Astrocyte (in vitro differentiated cells and primary cell): ENCODE measurements around the gene EXOG. TPM values are rescaled to one million over a fixed set of nuclear protein-coding genes. Genes with fewer than 3 reads are reported as not detected.

Experiments
- DNase-seq: peaks from one replicate; pipeline ENCODE4 v3.0.0-alpha.2; 2010; ENCODE audit warnings: low read depth
- FAIRE-seq: peaks from 2 replicates; lab custom pipeline; 2011; peaks lifted over from hg19 to GRCh38; lab: Jason Lieb, UNC
- H2AFZ ChIP-seq: 2 replicates; pipeline ENCODE4 v1.6.0; 2012; ENCODE audit warnings: low read depth, low read length, inconsistent platforms
- H3K27ac ChIP-seq: 2 replicates; pipeline ENCODE4 v1.5.1; 2011; ENCODE audit warnings: low read depth, low read length, inconsistent platforms
- H3K27me3 ChIP-seq: 2 replicates; pipeline ENCODE4 v1.6.0; 2011; ENCODE audit warnings: low read length, inconsistent platforms; ENCODE audit not compliant: insufficient read depth
- H3K36me3 ChIP-seq: 2 replicates; pipeline ENCODE4 v1.5.1; 2011; ENCODE audit warnings: low read length, inconsistent platforms; ENCODE audit not compliant: insufficient read depth
- H3K4me1 ChIP-seq: 2 replicates; pipeline ENCODE4 v1.5.1; 2011; ENCODE audit warnings: low read length, inconsistent platforms; ENCODE audit not compliant: insufficient read depth
- H3K4me2 ChIP-seq: 2 replicates; pipeline ENCODE4 v1.6.0; 2012; ENCODE audit warnings: low read length, inconsistent platforms
- H3K4me3 ChIP-seq: 2 replicates; pipeline ENCODE4 v1.5.1; 2011; ENCODE audit warnings: low read depth, mild to moderate bottlenecking, low read length, inconsistent platforms; ENCODE audit not compliant: insufficient read depth
- H3K79me2 ChIP-seq: 2 replicates; pipeline ENCODE4 v1.6.0; 2012; ENCODE audit warnings: mild to moderate bottlenecking, low read length, inconsistent platforms; ENCODE audit not compliant: insufficient read depth
- H3K9ac ChIP-seq: 2 replicates; pipeline ENCODE4 v1.6.0; 2012; ENCODE audit warnings: mild to moderate bottlenecking, low read length, inconsistent platforms
- H3K9me3 ChIP-seq: 2 replicates; pipeline ENCODE4 v1.5.1; 2012; ENCODE audit warnings: low read depth, mild to moderate bottlenecking, low read length, inconsistent platforms; ENCODE audit not compliant: insufficient read depth
- H4K20me1 ChIP-seq: 2 replicates; pipeline ENCODE4 v1.6.0; 2012; ENCODE audit warnings: low read length, inconsistent platforms; ENCODE audit not compliant: insufficient read depth
- H3K27ac Mint-ChIP-seq: one replicate; pipeline ENCODE4 v1.8.0; 2021; ENCODE audit warnings: mild to moderate bottlenecking, mixed read lengths; ENCODE audit not compliant: unreplicated experiment
- H3K27me3 Mint-ChIP-seq: one replicate; pipeline ENCODE4 v1.8.0; 2021; ENCODE audit warnings: low read depth, mixed read lengths; ENCODE audit not compliant: unreplicated experiment
- H3K36me3 Mint-ChIP-seq: one replicate; pipeline ENCODE4 v1.8.0; 2021; ENCODE audit warnings: low read depth, mixed read lengths; ENCODE audit not compliant: unreplicated experiment
- H3K4me1 Mint-ChIP-seq: one replicate; pipeline ENCODE4 v1.8.0; 2021; ENCODE audit warnings: low read depth, mixed read lengths; ENCODE audit not compliant: unreplicated experiment
- H3K4me3 Mint-ChIP-seq: one replicate; pipeline ENCODE4 v1.8.0; 2021; ENCODE audit warnings: mild to moderate bottlenecking, moderate library complexity, mixed read lengths; ENCODE audit not compliant: unreplicated experiment
- H3K9me3 Mint-ChIP-seq: one replicate; pipeline ENCODE4 v1.8.0; 2021; ENCODE audit warnings: mild to moderate bottlenecking, mixed read lengths; ENCODE audit not compliant: unreplicated experiment
- EZH2 ChIP-seq: IDR thresholded peaks from 2 replicates; pipeline ENCODE4 v1.6.1; 2012; ENCODE audit warnings: mild to moderate bottlenecking, low read length, inconsistent platforms; ENCODE audit not compliant: insufficient read depth
- total RNA-seq: library from RNA; stranded (reverse); gene quantifications from 2 replicates; pipeline ENCODE4 v1.2.1, GENCODE V29; 2021
- TF ChIP-seq, protein P1 (sequence below): IDR thresholded peaks from 2 replicates; pipeline ENCODE4 v1.5.1; 2011; ENCODE audit warnings: low read depth, mild to moderate bottlenecking, inconsistent platforms, low read length, moderate library complexity; ENCODE audit not compliant: insufficient read depth

The EXOG gene
- total RNA-seq, 1 donor from 2014 or later: 11.5 TPM

- no peak overlapping the region for H3K4me3 Mint-ChIP-seq
- H3K27ac ChIP-seq: no peak overlapping the region
- no peaks in the 10 kb centered on the region for H3K27me3 Mint-ChIP-seq
- no peaks in the 10 kb centered on the region for H3K36me3 ChIP-seq
- no peaks in the 10 kb centered on the region for H4K20me1 ChIP-seq
- H3K79me2 ChIP-seq: no peaks in the 10 kb centered on the region
- no peak overlapping the region for H3K27ac Mint-ChIP-seq
- H3K9me3 Mint-ChIP-seq: peaks cover 2% of the 10 kb centered on the region
- no peaks in the 10 kb centered on the region for H3K4me1 ChIP-seq
- no peaks in the 10 kb centered on the region for H3K27me3 ChIP-seq
- H3K36me3 Mint-ChIP-seq: no peaks in the 10 kb centered on the region
- no peak overlapping the region for H3K4me3 ChIP-seq
- FAIRE-seq (no peak), DNase-seq (no peak)
- no peaks in the 10 kb centered on the region for H3K9me3 ChIP-seq
- TF ChIP-seq, protein P1, sequence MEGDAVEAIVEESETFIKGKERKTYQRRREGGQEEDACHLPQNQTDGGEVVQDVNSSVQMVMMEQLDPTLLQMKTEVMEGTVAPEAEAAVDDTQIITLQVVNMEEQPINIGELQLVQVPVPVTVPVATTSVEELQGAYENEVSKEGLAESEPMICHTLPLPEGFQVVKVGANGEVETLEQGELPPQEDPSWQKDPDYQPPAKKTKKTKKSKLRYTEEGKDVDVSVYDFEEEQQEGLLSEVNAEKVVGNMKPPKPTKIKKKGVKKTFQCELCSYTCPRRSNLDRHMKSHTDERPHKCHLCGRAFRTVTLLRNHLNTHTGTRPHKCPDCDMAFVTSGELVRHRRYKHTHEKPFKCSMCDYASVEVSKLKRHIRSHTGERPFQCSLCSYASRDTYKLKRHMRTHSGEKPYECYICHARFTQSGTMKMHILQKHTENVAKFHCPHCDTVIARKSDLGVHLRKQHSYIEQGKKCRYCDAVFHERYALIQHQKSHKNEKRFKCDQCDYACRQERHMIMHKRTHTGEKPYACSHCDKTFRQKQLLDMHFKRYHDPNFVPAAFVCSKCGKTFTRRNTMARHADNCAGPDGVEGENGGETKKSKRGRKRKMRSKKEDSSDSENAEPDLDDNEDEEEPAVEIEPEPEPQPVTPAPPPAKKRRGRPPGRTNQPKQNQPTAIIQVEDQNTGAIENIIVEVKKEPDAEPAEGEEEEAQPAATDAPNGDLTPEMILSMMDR: no peak
- H3K4me1 Mint-ChIP-seq: no peaks in the 10 kb centered on the region
- H2AFZ ChIP-seq: no peak overlapping the region
- no peak overlapping the region for H3K9ac ChIP-seq
- no peak overlapping the region for H3K4me2 ChIP-seq
Observed at GRCh38 chr3:38490281-38491030, 5.7 kb upstream of the EXOG start.

GRCh38 chr3:38491215-38491614, 4.9 kb upstream of the EXOG start:
- no peak overlapping the region for H3K27ac Mint-ChIP-seq

DNA sequence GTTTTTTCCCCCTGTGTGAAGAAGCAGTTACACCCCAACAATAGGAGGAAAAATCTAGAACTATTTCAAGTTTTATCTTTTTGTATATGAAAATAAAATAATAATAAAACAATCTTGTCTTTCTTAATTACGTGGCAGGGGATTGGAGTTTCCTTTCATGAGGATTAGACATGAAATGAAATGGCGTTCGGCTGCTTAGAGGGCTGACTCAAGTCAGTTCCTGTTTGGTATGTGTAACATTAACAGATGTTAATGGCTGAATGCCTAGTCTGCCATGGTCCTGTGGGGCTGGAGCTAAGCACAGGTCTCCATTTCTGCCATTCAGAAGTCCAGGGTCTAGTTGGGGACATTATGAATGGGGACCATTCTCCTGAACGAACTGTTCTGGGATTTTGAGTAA, 3.1 kb upstream of the EXOG start:
- Histone ChIP-seq H3K27me3 (no peaks in the 10 kb centered on the region), H4K20me1 (no peaks in the 10 kb centered on the region), H3K36me3 (no peaks in the 10 kb centered on the region), H3K9ac (no peak overlapping the region), H3K27ac (no peak overlapping the region), H3K4me1 (peaks cover 5% of the 10 kb centered on the region), H2AFZ (no peak overlapping the region), H3K9me3 (no peaks in the 10 kb centered on the region), H3K79me2 (peaks cover 8% of the 10 kb centered on the region), H3K4me3 (no peak overlapping the region), H3K4me2 (no peak overlapping the region)
- Mint-ChIP-seq H3K9me3 (no peaks in the 10 kb centered on the region), H3K27ac (no peak overlapping the region), H3K4me1 (peaks cover 4% of the 10 kb centered on the region), H3K36me3 (no peaks in the 10 kb centered on the region), H3K4me3 (no peak overlapping the region), H3K27me3 (no peaks in the 10 kb centered on the region)
- FAIRE-seq: no peak
- peak; percentile 20 for DNase-seq
- TF ChIP-seq EZH2: no peak
- TF ChIP-seq, protein P1: no peak

More at GRCh38 chr3:38491215-38491614, 4.9 kb upstream of the EXOG start:
- no peaks in the 10 kb centered on the region for H3K27me3 ChIP-seq
- DNase-seq: no peak
- TF ChIP-seq, protein P1: no peak
- no peak for TF ChIP-seq EZH2
- no peaks in the 10 kb centered on the region for H4K20me1 ChIP-seq
- H3K4me1 ChIP-seq: peaks cover 5% of the 10 kb centered on the region
- H3K4me3 ChIP-seq: no peak overlapping the region
- Mint-ChIP-seq H3K4me3 (no peak overlapping the region), H3K9me3 (peaks cover 2% of the 10 kb centered on the region), H3K27me3 (no peaks in the 10 kb centered on the region), H3K36me3 (no peaks in the 10 kb centered on the region), H3K4me1 (no peaks in the 10 kb centered on the region)
- no peak overlapping the region for H3K4me2 ChIP-seq
- no peak overlapping the region for H2AFZ ChIP-seq
- H3K9ac ChIP-seq: no peak overlapping the region
- no peaks in the 10 kb centered on the region for H3K79me2 ChIP-seq
- H3K36me3 ChIP-seq: no peaks in the 10 kb centered on the region
- FAIRE-seq: no peak
- H3K27ac ChIP-seq: no peak overlapping the region
- H3K9me3 ChIP-seq: no peaks in the 10 kb centered on the region
